ENCODE results near the gene CFAP92. TPM values are rescaled to one million over a fixed set of nuclear protein-coding genes. Genes with fewer than 3 reads are reported as not detected.

CFAP92 gene
- total and polyA plus RNA-seq, 8 donors, result 0.37 to 1.3 (median 0.46) TPM

GRCh38 chr3:129003578-129004112 lies 9.8 kb upstream of the CFAP92 start:
- peaks cover 0 to 12% (median 2%) of the 10 kb centered on the region in 4 donors for H3K27me3 ChIP-seq
- H3K36me3 ChIP-seq, result no peaks in the 10 kb centered on the region
- H3K27ac ChIP-seq, result no peak overlapping the region
- intact Hi-C loops (cut with DNase I), result no loop called here
- no peaks in the 10 kb centered on the region for H3K9me3 ChIP-seq
- ATAC-seq, result peak; percentile 82 to 91 (median 90)
- WGBS, 2 donors, result 7 to 8% methylated on average over 53 to 55 of the region's 55 CpGs
- peak in 5 of 6 donors; percentile 53 to 87 (median 73) for DNase-seq
- peaks cover 0 to 3% (median 0%) of the 10 kb centered on the region in 3 donors for H3K4me1 ChIP-seq
- FAIRE-seq, result no peak
- TF ChIP-seq CTCF (IDR thresholded peaks at IDR 0.05), result peak in 2 of 4 donors; percentile 11
- H3K4me3 ChIP-seq, result peak overlapping the region in 2 of 4 donors; percentile 30 to 33

GRCh38 chr3:129002573-129003569 lies 9.0 kb upstream of the CFAP92 start:
- Histone ChIP-seq H3K27ac (no peak overlapping the region), H3K4me3 (peak overlapping the region in 2 of 4 donors; percentile 30 to 33), H3K4me1 (peaks cover 0 to 3% (median 0%) of the 10 kb centered on the region in 3 donors), H3K9me3 (no peaks in the 10 kb centered on the region), H3K36me3 (no peaks in the 10 kb centered on the region), H3K27me3 (peaks cover 0 to 12% (median 2%) of the 10 kb centered on the region in 4 donors)
- intact Hi-C loops (cut with DNase I), result no loop called here
- 48 to 55% methylated on average over 28 of the region's 28 CpGs for WGBS, 2 donors
- no peak for ATAC-seq
- no peak for DNase-seq
- FAIRE-seq, result no peak
- TF ChIP-seq CTCF (IDR thresholded peaks at IDR 0.05), result no peak

GRCh38 chr3:129001806-129002572 lies 8.1 kb upstream of the CFAP92 start:
- Histone ChIP-seq H3K4me3 (peak overlapping the region; percentile 15 to 47 (median 24)), H3K27me3 (peaks cover 0 to 12% (median 2%) of the 10 kb centered on the region in 4 donors), H3K36me3 (no peaks in the 10 kb centered on the region), H3K9me3 (no peaks in the 10 kb centered on the region), H3K27ac (no peak overlapping the region), H3K4me1 (peaks cover 0 to 3% (median 0%) of the 10 kb centered on the region in 3 donors)
- FAIRE-seq (no peak), DNase-seq (peak in 1 of 6 donors; percentile 76), ATAC-seq (peak in 2 of 4 donors; percentile 5 to 11)
- no peak for TF ChIP-seq CTCF (IDR thresholded peaks at IDR 0.05)
- intact Hi-C loops (cut with DNase I), result no loop called here
- WGBS, 2 donors, result 2 to 3% methylated on average over 73 to 81 of the region's 81 CpGs

GRCh38 chr3:129001101-129001805 lies 7.4 kb upstream of the CFAP92 start, which contains the start of gene EFCC1:
EFCC1 (plus strand) TSS chr3:129001304; CDS start chr3:129001629, 325 bp downstream.
- WGBS, 2 donors, result 1% methylated on average over 55 to 74 of the region's 74 CpGs

More at GRCh38 chr3:129001101-129001805, 7.4 kb upstream of the CFAP92 start, which contains the start of gene EFCC1:
- ATAC-seq (peak; percentile 22 to 70 (median 62)), FAIRE-seq (no peak), DNase-seq (peak in 2 of 6 donors; percentile 40 to 77)
- intact Hi-C loops (cut with DNase I), result no loop called here
- peaks cover 0 to 12% (median 2%) of the 10 kb centered on the region in 4 donors for H3K27me3 ChIP-seq
- H3K27ac ChIP-seq, result peak within 1 kb of the TSS in 1 of 4 donors; percentile 44
- no peaks in the 10 kb centered on the region for H3K36me3 ChIP-seq
- peaks cover 0 to 3% (median 0%) of the 10 kb centered on the region in 3 donors for H3K4me1 ChIP-seq
- no peak for TF ChIP-seq CTCF (IDR thresholded peaks at IDR 0.05)
- H3K9me3 ChIP-seq, result no peaks in the 10 kb centered on the region
- peak within 1 kb of the TSS; percentile 15 to 47 (median 24) for H3K4me3 ChIP-seq

All from pancreas (tissue), 10 donors.